GM23248 (cell line): ENCODE measurements around the gene GABRR3.

Experiments used
- EZH2 ChIP-seq: fragments of 200-600 bp; sonication (generic); IDR thresholded peaks from 2 replicates; pipeline ENCODE4 v1.6.1; 2018; ENCODE audit warnings: antibody characterized with exemption, mild to moderate bottlenecking; ENCODE audit not compliant: insufficient read depth, poor library complexity, severe bottlenecking
- EZH2phosphoT487 ChIP-seq: fragments of 200-600 bp; sonication (generic); IDR thresholded peaks from 2 replicates; pipeline ENCODE4 v1.6.1; 2018; ENCODE audit warnings: antibody characterized with exemption, moderate library complexity, mild to moderate bottlenecking, low read depth; ENCODE audit not compliant: insufficient read depth

DNA sequence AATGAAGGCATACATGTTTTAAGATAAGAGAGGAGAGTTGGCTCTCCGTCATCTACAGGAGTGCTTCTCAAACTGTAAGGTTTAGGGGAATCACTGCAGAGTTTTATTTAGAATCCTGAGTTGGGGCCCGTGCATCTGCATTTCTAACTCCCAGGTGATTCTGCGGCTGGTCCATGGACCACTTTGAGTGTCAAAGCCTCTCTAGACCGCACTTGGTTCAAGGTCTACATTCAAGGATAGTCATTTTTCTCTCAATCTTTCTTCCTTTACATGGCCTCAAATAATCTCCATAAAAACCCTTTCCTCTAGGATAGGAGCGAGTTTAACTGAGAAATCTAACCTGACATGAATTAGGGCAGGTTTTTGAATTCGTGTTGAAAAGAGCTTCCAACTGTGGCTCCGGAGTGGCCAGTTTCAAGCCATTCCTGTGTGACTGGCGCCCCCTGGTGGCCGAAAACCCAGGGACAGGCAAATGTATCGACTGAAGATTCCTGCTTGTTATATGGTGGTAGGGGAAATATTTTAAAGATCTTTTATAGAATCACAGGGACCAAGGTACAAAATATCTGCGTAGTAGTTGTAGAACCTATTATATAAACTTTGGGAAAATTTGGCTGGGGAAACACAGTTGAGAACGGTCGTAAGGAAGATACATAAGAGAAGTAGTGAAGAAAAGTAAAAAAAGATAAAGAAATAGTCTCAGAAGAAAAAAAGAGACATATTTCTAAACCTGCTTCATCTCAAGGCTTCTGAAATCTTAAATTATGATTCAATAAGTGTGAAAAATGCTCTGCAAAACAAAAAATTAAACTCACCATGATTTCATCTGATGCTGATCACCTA is 11.9 kb downstream of the GABRR3 start:
- TF ChIP-seq EZH2 (no peak), EZH2phosphoT487 (no peak)
